DOHH2 (cell line): ENCODE results near the gene TPCN1.

Source experiments
- H3F3A ChIP-seq: fragments of 200-600 bp; sonication (generic), shearing (Covaris generic); 2 replicates; pipeline ENCODE4 v1.6.0; 2016; ENCODE audit warnings: antibody characterized with exemption, mild to moderate bottlenecking; ENCODE audit not compliant: control insufficient read depth, insufficient read depth
- H3K27ac ChIP-seq: fragments of 200-600 bp; sonication (generic); 2 replicates; pipeline ENCODE4 v1.5.1; 2014; ENCODE audit warnings: low read depth, mild to moderate bottlenecking, low read length, moderate library complexity
- H3K27me3 ChIP-seq: fragments of 200-600 bp; sonication (generic); 2 replicates; pipeline ENCODE4 v1.6.1; 2014; ENCODE audit warnings: mild to moderate bottlenecking, low read length, mixed read lengths; ENCODE audit not compliant: control insufficient read depth
- H3K36me3 ChIP-seq: fragments of 200-600 bp; sonication (generic); 2 replicates; pipeline ENCODE4 v1.6.1; 2014; ENCODE audit warnings: mild to moderate bottlenecking, low read length, moderate library complexity, mixed read lengths; ENCODE audit not compliant: control insufficient read depth
- H3K4me1 ChIP-seq: fragments of 200-600 bp; sonication (generic); 2 replicates; pipeline ENCODE4 v1.6.1; 2014; ENCODE audit warnings: mild to moderate bottlenecking, low read length, mixed read lengths; ENCODE audit not compliant: control insufficient read depth
- H3K4me2 ChIP-seq: fragments of 200-600 bp; sonication (generic); 2 replicates; pipeline ENCODE4 v1.6.0; 2014; ENCODE audit warnings: mild to moderate bottlenecking, low read length, moderate library complexity
- H3K4me3 ChIP-seq: fragments of 200-600 bp; sonication (generic); 2 replicates; pipeline ENCODE4 v1.5.1; 2014; ENCODE audit warnings: mild to moderate bottlenecking, low read length, mixed read lengths
- H3K79me2 ChIP-seq: fragments of 200-600 bp; sonication (generic); 2 replicates; pipeline ENCODE4 v1.6.1; 2014; ENCODE audit warnings: mild to moderate bottlenecking, low read length, mixed read lengths; ENCODE audit not compliant: control insufficient read depth
- H3K9me2 ChIP-seq: fragments of 200-600 bp; sonication (generic); replicated peaks from 2 replicates; pipeline ENCODE4 v1.6.1; 2014; ENCODE audit warnings: mild to moderate bottlenecking, low read length, mixed read lengths; ENCODE audit not compliant: control insufficient read depth
- H3K9me3 ChIP-seq: fragments of 200-600 bp; sonication (generic); 2 replicates; pipeline ENCODE4 v1.6.1; 2014; ENCODE audit warnings: antibody characterized with exemption, low read length, mixed read lengths; ENCODE audit not compliant: control insufficient read depth, insufficient read depth
- H4K20me1 ChIP-seq: fragments of 200-600 bp; sonication (generic); 2 replicates; pipeline ENCODE4 v1.6.0; 2014; ENCODE audit warnings: low read depth, mild to moderate bottlenecking, antibody characterized with exemption, low read length, moderate library complexity; ENCODE audit not compliant: control insufficient read depth, insufficient read depth
- CTCF ChIP-seq: fragments of 200-600 bp; sonication (generic); IDR thresholded peaks from one replicate; pipeline ENCODE4 v1.5.1; 2014; ENCODE audit warnings: antibody characterized with exemption, mild to moderate bottlenecking, low read depth, low read length; ENCODE audit not compliant: poor library complexity, severe bottlenecking
- EZH2phosphoT487 ChIP-seq: fragments of 200-600 bp; sonication (generic); IDR thresholded peaks from 2 replicates; pipeline ENCODE4 v1.6.1; 2017; ENCODE audit warnings: borderline replicate concordance, mild to moderate bottlenecking, antibody characterized with exemption, low read length, moderate library complexity, mixed read lengths

TPCN1 gene

DNA sequence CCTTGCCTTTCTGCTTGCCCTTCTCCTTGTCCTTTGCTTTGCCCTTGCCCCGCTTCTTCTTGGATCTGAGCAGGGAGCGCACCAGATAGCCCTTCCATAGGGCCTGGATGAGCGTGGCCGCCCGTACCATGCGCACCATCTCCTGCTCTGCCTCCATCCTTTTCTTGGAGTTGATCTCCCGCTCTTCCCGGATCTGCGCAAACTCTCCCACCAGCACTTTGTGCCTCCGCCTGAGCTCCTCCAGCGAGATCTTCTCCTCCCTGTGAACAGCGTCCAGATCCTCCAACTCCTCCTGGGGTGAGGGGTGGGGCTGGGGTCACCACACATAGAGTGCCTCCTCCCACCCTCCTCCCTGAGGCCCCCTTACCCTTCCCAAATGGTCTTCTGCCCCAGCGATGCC is 25.7 kb upstream of the TPCN1 start:
- Histone ChIP-seq H3K79me2 (peaks cover 7% of the 10 kb centered on the region; the same call in 1 of the 2 replicates), H3K9me3 (no peaks in the 10 kb centered on the region), H4K20me1 (no peaks in the 10 kb centered on the region), H3K36me3 (peaks cover 46% of the 10 kb centered on the region), H3K4me3 (no peak overlapping the region), H3K27me3 (no peaks in the 10 kb centered on the region), H3K4me2 (no peak overlapping the region), H3K4me1 (peaks cover 35% of the 10 kb centered on the region), H3F3A (peaks cover 11% of the 10 kb centered on the region), H3K9me2 (no peaks in the 10 kb centered on the region), H3K27ac (no peak overlapping the region)
- TF ChIP-seq EZH2phosphoT487, result no peak

GRCh38 chr12:113196582-113196981 is 24.7 kb upstream of the TPCN1 start:
- Histone ChIP-seq H4K20me1 (no peaks in the 10 kb centered on the region), H3K79me2 (no peaks in the 10 kb centered on the region), H3K9me2 (no peaks in the 10 kb centered on the region), H3K9me3 (no peaks in the 10 kb centered on the region), H3F3A (peaks cover 11% of the 10 kb centered on the region), H3K27me3 (no peaks in the 10 kb centered on the region), H3K27ac (no peak overlapping the region), H3K4me2 (no peak overlapping the region), H3K4me1 (peaks cover 32% of the 10 kb centered on the region), H3K4me3 (no peak overlapping the region), H3K36me3 (peaks cover 40% of the 10 kb centered on the region)
- TF ChIP-seq EZH2phosphoT487, result no peak
- TF ChIP-seq CTCF, result no peak

DNA sequence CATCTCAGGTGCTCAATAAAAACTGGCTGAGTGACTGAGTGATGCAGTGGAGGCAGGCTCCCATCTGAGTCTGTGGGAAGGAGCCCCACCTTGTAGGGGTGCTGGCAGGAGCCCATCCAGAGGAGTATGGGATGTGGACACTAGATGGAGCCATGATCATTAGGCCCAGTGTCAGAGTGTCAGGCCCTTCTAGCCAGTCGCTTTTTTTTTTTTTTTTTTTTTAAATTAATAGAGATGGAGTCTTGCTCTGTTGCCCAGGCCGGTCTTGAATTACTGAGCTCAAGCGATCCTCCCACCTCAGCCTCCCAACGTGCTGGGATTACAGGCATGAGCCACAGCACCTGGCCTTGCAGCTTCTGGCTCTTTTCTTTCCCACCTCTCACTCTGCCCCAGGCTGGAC is 24.3 kb upstream of the TPCN1 start:
- Histone ChIP-seq H3K27ac (peak overlapping the region; percentile 47; the same call in 1 of the 2 replicates), H3K4me1 (peaks cover 33% of the 10 kb centered on the region)

More for the DNA sequence above, 24.3 kb upstream of the TPCN1 start:
- H3K27me3 ChIP-seq, result no peaks in the 10 kb centered on the region
- peaks cover 3% of the 10 kb centered on the region for H3K79me2 ChIP-seq
- H4K20me1 ChIP-seq, result no peaks in the 10 kb centered on the region
- H3K9me2 ChIP-seq, result no peaks in the 10 kb centered on the region
- peaks cover 11% of the 10 kb centered on the region for H3F3A ChIP-seq
- peaks cover 40% of the 10 kb centered on the region for H3K36me3 ChIP-seq
- no peaks in the 10 kb centered on the region for H3K9me3 ChIP-seq
- peak overlapping the region; percentile 14 for H3K4me2 ChIP-seq
- no peak overlapping the region for H3K4me3 ChIP-seq
- TF ChIP-seq CTCF, result peak; percentile 64
- no peak for TF ChIP-seq EZH2phosphoT487
